Hepatic stellate cell (primary cell): ENCODE results near the gene ELMO2.

Experiments
- DNase-seq: peaks from one replicate; pipeline ENCODE4 v3.0.0; 2011; ENCODE audit warnings: low spot score

Gene ELMO2

GRCh38 chr20:46332373-46333160 lies 73.8 kb downstream of the ELMO2 start:
- DNase-seq, result no peak

DNA sequence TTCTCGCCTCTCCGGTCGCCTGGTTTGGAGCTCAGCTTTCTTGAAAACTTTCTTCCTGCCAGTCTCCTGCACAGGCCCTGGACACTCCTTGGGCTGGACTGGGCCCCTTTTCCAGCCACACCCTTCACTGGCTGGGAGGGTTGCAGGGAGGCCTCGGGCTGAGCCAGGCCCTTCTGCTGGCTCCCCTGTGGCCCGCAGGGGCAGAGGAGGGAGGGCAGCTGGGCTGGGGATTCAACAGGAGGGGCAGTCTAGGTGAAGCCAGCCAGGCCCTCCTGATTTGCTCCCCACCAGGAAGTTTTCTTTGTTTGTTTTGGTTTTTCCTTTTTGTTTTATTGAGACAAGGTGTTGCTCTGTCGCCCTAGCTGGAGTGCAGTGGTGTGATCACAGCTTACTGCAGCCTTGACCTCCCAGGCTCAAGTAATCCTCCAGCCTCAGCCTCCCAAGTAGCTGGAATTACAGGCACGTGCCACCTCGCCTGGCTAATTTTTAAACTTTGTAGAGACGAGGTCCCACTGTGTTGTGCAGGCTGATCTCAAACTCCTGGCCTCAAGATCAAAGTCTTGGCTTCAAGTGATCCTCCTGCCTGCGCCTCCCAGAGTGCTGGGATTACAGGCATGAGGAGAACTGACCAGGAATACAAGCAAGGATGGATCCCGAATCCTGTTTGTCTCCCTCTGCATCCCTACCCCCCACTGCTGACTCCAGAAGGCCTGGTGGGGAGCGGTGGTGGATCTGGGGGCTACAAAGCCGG lies 74.6 kb downstream of the ELMO2 start:
- no peak for DNase-seq

- no peak for DNase-seq
These were observed 75.5 kb downstream of the ELMO2 start for GRCh38 chr20:46330831-46331371.

DNA sequence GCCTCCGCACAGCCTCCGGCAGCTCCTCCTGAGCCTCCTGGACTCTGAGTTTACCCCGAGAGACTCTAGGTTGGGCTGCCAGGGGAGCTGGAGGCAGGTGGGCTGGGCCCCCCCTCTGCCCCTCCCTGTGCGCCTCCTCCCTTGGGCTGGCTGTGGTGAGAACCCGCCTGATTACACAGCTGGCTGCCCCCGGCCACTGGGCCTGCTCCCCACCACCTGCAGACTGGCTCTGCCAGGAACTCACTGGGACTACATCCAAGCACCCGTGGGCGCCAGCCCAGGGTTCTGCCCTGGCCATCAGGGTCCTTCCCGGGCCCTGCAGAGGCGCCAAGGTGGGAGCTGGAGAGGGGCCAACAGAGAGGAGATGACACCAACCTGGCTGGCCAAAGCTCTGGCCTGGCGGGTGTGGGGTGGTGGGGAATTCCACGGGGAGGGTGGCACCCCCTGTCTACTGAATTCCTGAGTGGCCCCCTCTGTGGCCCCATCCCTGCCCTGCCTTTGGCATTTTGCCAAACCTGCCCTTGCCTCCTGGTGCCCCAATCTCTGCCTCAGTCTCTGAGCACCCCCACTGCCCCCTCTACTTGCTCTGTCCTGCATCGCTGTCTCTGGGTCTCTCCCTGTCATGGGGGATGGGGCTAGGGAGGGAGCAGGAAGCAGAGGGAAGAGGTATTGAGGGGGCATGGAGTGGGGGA lies 76.2 kb downstream of the ELMO2 start:
- DNase-seq, result no peak

DNA sequence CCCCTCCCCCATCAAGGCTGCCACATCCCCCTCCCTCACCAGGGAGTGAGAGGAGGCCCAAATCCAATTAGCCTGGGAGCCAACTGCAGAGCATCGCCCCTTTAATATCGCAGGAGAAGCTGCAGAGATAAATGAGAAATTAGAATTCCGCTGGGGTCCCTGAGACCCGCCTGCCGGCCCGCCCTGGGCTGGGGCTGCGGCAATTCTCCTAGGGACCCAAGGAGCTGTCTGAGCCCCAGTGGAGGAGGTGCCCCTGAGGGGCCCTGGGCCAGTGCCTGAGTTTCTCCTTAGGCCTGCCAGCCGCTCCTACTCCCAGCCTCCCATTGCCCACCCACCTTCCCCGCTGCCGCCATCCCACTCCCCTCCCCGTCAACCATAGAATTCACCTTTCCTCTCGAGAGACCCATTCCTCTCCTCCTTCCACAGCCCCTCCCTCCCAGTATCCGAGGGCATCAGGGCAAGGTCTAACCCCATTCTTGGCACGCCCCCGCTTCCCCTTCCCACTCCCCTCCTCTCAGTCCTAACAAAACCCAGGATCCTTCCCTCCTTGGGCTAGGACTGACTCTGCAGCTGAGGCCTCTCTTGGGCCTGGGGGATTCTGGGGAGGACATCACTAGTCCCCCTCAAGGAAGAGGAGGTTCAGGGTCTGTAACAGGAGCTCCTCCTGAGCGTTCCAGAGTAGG lies 78.1 kb downstream of the ELMO2 start:
- no peak for DNase-seq

GRCh38 chr20:46327557-46327956 lies 78.9 kb downstream of the ELMO2 start:
- DNase-seq, result no peak

DNA sequence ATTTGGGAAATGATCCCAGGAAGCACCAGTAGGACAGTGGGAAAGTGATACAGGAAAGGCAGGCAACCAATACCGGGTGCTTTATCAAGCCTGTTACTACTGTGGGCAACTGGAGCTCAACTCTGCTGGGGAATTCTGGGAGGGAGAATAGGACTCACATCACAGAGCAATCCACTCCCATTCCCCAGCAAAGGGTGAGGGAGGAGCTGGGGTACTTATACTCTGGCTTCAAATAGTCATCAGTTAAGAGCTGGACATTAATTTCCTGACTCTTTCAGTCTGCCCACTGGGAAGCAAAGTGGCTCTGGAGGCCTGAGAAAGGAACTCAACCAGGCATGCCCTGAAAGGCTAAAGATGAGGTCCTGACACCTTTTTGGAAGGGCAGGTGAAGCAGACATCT lies 80.6 kb downstream of the ELMO2 start:
- DNase-seq, result no peak

DNA sequence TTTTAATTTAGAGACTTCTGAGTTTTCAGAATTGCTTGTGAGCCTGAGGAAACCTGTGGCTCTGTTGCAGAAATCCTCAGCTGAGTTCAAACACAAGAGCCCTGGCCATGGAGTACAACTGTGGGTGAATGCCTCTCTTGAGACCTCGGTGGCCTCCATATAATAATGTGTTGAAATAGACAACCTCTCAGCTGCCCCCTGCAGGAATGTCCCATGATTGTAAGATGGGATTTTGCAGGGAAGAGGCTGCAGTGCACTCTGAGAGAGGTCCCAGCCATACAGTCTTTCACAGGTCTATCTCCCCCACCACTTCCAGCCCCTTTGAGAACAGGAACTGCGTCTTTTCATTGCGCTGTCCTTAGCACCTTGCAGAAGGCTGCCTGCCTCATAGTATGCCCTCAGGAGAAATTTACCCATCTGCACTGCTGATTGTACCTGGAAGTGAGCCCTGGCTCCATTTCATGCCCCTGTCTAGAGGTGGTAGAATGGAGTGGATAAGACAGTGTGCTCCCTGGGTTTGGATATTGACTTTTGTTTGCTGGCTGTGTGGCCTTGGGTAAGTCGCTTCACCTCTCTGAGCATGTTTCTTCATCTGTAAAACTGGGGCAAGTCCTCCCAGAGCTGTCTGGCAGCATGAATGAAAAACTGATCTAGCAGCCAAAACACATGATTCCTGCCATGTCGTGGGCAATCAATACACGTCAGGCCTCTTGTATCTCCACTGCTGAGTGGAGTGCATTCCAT lies 81.3 kb downstream of the ELMO2 start:
- peak; percentile 50 for DNase-seq

DNA sequence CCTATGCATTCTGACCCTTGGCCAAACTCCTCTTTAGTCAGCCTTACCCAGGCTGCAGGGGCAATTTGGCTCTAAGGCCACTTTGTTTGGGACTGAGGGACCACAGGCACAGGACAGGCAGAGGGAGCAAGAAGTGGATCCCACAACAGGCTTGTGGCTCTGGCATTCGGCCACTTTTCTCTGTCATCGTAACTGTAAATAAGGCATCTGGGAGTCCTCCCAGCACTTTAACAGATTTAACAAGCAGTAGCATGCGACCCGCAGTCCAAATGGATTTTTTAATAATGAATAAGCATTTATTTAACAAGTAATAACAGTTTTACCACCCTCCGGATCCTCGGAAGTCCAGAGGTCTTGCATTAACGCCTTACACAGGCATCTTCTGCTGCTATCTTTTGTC lies 82.0 kb downstream of the ELMO2 start:
- no peak for DNase-seq

GRCh38 chr20:46323557-46323956 lies 82.9 kb downstream of the ELMO2 start:
- no peak for DNase-seq

DNA sequence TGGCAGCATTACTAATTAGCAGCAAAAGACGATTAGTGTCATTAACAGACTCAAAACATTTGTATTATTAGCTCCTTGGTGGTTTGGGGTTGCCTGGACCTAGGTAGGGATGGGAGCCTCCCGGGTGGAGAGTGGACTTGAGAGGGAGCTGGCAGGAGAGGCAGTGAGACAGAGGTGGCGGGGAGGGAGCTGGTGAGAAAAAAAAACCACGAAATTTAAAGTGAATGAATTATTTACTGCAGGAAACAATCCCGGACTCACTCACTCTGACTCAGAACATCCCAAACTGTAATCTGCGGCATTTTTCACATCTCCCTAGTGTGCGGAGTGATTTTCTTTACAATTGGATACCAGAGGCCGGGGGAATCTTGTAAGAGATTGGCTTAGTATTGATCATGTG lies 83.8 kb downstream of the ELMO2 start:
- DNase-seq, result no peak

DNA sequence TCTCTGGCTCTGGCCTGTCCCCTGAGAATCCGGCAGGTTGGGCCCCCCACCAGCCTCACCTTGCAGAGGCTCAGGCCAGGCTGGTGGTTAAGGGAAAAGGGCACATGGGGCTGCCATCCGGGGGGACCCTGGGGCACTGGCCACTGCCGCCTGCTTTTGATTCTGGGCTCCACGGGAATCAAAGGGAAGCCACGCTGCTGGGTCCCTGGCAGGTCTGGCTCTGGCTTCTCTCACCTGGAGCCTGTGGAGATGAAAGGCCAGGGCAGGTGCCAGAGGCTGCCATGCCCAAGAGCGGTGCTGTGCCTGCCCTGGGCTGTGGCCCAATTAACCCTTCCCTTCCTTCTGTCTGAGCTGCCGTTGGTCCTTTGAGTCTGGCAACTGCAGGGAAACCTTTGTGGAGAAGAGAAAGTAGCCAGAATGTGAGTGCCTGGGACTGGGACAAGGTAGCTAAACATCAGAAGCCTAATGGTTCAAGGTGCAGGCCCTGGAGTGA lies 88.7 kb downstream of the ELMO2 start:
- DNase-seq, result no peak

GRCh38 chr20:46316984-46317684 lies 89.3 kb downstream of the ELMO2 start:
- DNase-seq, result no peak
